Measurements from ENCODE around the gene MACROD2.

DNA sequence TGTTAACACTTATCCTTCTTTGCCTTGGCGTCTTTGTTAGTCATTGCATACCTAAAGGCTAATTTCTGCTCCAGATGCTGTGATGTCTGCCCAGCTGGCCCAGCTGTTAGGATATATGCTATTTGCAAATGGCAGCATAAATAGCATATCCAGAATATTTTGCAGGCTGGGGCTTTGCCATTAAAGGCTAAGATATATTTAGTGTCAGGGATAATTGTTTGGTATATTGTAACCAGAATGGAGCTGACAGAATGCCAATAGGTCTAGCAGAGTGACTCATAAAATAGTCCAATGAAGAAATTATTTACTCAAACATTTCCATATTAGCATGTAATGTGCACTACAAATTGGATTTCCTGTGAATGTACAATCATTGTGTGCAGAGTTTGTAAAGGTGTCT is 926.2 kb downstream of the MACROD2 start:
- TF ChIP-seq, protein P1, sequence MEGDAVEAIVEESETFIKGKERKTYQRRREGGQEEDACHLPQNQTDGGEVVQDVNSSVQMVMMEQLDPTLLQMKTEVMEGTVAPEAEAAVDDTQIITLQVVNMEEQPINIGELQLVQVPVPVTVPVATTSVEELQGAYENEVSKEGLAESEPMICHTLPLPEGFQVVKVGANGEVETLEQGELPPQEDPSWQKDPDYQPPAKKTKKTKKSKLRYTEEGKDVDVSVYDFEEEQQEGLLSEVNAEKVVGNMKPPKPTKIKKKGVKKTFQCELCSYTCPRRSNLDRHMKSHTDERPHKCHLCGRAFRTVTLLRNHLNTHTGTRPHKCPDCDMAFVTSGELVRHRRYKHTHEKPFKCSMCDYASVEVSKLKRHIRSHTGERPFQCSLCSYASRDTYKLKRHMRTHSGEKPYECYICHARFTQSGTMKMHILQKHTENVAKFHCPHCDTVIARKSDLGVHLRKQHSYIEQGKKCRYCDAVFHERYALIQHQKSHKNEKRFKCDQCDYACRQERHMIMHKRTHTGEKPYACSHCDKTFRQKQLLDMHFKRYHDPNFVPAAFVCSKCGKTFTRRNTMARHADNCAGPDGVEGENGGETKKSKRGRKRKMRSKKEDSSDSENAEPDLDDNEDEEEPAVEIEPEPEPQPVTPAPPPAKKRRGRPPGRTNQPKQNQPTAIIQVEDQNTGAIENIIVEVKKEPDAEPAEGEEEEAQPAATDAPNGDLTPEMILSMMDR (IDR thresholded peaks at IDR 0.05; ENCODE audit: poor library complexity, severe bottlenecking): no peak
- TF ChIP-seq EP300 (conservative IDR thresholded peaks at IDR 0.05; ENCODE audit: poor library complexity, severe bottlenecking) (no peak), MXI1 (conservative IDR thresholded peaks at IDR 0.05; ENCODE audit: poor library complexity, severe bottlenecking) (no peak)
